SK-N-MC (cell line): ENCODE data around the gene HYAL1.

Experiments used
- EZH2 ChIP-seq: fragments of 200-600 bp; sonication (generic); IDR thresholded peaks from one replicate; pipeline ENCODE4 v1.6.1; 2017; ENCODE audit warnings: antibody characterized with exemption
- FOXP2 ChIP-seq: optimal IDR thresholded peaks from 2 replicates; pipeline ENCODE3; 2011; ENCODE audit warnings: mild to moderate bottlenecking, moderate library complexity; ENCODE audit not compliant: insufficient read depth; ENCODE audit errors: extremely low read length, control extremely low read depth
- POLR2AphosphoS5 ChIP-seq: IDR thresholded peaks from 2 replicates; pipeline ENCODE4 v1.6.1; 2012; ENCODE audit warnings: mild to moderate bottlenecking, low read depth, low read length, borderline replicate concordance

DNA sequence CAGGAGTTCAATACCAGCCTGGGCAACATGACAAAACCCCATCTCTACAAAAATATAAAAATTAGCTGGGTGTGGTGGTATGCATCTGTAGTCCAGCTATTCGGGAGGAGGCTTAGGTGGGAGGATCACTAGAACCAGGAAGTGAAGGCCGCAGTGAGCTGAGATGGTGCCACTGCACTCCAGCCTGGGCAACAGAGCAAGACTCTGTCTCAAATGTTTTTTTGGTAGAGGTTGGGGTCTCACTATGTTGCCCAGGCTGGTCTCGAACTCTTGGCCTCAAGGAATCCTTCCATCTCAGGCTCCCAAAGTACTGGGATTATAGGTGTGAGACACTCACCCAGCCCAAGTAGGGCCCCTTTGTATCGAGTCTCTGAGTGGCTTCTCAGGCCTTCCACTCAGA lies 9.3 kb downstream of the HYAL1 start:
- no peak for TF ChIP-seq POLR2AphosphoS5
- no peak for TF ChIP-seq EZH2
- no peak for TF ChIP-seq FOXP2
